Measurements from ENCODE around the gene HTR3D. TPM values are rescaled to one million over a fixed set of nuclear protein-coding genes. Genes with fewer than 3 reads are reported as not detected.

HTR3D gene
- total RNA-seq, 6 experiments from 2014 or later, result not detected

GRCh38 chr3:184075901-184076300 is 44.4 kb downstream of the HTR3D start:
- H3K9me3 Mint-ChIP-seq, result no peaks in the 10 kb centered on the region; the same call in none of the 2 replicates
- H3K36me3 Mint-ChIP-seq (ENCODE audit: low read depth), result peaks cover 3% of the 10 kb centered on the region; the same call in 1 of the 2 replicates
- peaks cover 19% of the 10 kb centered on the region for H3K4me1 Mint-ChIP-seq (ENCODE audit: low read depth)
- TF ChIP-seq, protein P1, sequence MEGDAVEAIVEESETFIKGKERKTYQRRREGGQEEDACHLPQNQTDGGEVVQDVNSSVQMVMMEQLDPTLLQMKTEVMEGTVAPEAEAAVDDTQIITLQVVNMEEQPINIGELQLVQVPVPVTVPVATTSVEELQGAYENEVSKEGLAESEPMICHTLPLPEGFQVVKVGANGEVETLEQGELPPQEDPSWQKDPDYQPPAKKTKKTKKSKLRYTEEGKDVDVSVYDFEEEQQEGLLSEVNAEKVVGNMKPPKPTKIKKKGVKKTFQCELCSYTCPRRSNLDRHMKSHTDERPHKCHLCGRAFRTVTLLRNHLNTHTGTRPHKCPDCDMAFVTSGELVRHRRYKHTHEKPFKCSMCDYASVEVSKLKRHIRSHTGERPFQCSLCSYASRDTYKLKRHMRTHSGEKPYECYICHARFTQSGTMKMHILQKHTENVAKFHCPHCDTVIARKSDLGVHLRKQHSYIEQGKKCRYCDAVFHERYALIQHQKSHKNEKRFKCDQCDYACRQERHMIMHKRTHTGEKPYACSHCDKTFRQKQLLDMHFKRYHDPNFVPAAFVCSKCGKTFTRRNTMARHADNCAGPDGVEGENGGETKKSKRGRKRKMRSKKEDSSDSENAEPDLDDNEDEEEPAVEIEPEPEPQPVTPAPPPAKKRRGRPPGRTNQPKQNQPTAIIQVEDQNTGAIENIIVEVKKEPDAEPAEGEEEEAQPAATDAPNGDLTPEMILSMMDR (IDR thresholded peaks at IDR 0.05), result no peak
- no peak for DNase-seq
- no peak overlapping the region for H3K4me3 Mint-ChIP-seq
- no peak overlapping the region for H3K27ac Mint-ChIP-seq
- H3K27me3 Mint-ChIP-seq (ENCODE audit: insufficient read depth), result peaks cover 14% of the 10 kb centered on the region

GRCh38 chr3:184077881-184078280 is 46.3 kb downstream of the HTR3D start:
- Mint-ChIP-seq H3K27ac (no peak overlapping the region), H3K4me3 (no peak overlapping the region), H3K9me3 (no peaks in the 10 kb centered on the region), H3K4me1 (ENCODE audit: low read depth) (peaks cover 19% of the 10 kb centered on the region), H3K36me3 (ENCODE audit: low read depth) (no peaks in the 10 kb centered on the region), H3K27me3 (ENCODE audit: insufficient read depth) (peaks cover 12% of the 10 kb centered on the region)
- DNase-seq, result no peak
- TF ChIP-seq, protein P1 (IDR thresholded peaks at IDR 0.05), result no peak

DNA sequence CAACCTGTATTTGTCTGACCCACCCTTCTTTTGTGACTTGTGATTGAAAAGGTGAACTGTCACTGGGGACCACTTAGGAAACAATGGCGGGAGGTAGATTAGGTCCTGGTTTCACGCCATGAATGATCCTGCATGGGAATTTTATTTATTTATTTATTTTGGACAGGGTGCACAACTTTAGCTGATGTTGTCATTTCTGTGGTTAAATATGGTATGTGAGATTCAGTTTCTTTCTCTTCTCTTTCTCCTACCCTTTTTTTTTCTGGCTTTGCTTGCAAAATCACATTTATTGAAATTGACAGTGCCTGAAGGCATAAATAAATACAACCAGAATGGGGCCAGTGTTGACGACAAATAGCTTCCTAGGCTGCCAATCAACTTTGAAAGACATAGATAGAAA is 47.3 kb downstream of the HTR3D start:
- no peak overlapping the region for H3K27ac Mint-ChIP-seq
- peaks cover 12% of the 10 kb centered on the region for H3K4me1 Mint-ChIP-seq (ENCODE audit: low read depth)
- TF ChIP-seq, protein P1 (IDR thresholded peaks at IDR 0.05), result no peak
- no peak for DNase-seq
- no peaks in the 10 kb centered on the region for H3K36me3 Mint-ChIP-seq (ENCODE audit: low read depth)
- peaks cover 11% of the 10 kb centered on the region for H3K27me3 Mint-ChIP-seq (ENCODE audit: insufficient read depth)
- no peaks in the 10 kb centered on the region for H3K9me3 Mint-ChIP-seq
- H3K4me3 Mint-ChIP-seq, result no peak overlapping the region

- Mint-ChIP-seq H3K27ac (no peak overlapping the region), H3K4me1 (ENCODE audit: low read depth) (peaks cover 17% of the 10 kb centered on the region), H3K9me3 (peaks cover 11% of the 10 kb centered on the region), H3K27me3 (ENCODE audit: insufficient read depth) (peaks cover 2% of the 10 kb centered on the region), H3K4me3 (no peak overlapping the region), H3K36me3 (ENCODE audit: low read depth) (peaks cover 9% of the 10 kb centered on the region)
- TF ChIP-seq, protein P1 (IDR thresholded peaks at IDR 0.05), result no peak
- no peak for DNase-seq
Measured at GRCh38 chr3:184081116-184081830, 49.7 kb downstream of the HTR3D start.

GRCh38 chr3:184082034-184082433 is 50.5 kb downstream of the HTR3D start:
- peaks cover 17% of the 10 kb centered on the region for H3K4me1 Mint-ChIP-seq (ENCODE audit: low read depth)
- TF ChIP-seq, protein P1 (IDR thresholded peaks at IDR 0.05), result no peak

More at GRCh38 chr3:184082034-184082433, 50.5 kb downstream of the HTR3D start:
- Mint-ChIP-seq H3K27me3 (ENCODE audit: insufficient read depth) (peaks cover 2% of the 10 kb centered on the region), H3K4me3 (no peak overlapping the region), H3K27ac (no peak overlapping the region), H3K36me3 (ENCODE audit: low read depth) (peaks cover 9% of the 10 kb centered on the region), H3K9me3 (peaks cover 11% of the 10 kb centered on the region)
- DNase-seq, result no peak

All from HFFc6 (cell line).